Measurements from ENCODE around the gene NSMF.

NSMF gene

DNA sequence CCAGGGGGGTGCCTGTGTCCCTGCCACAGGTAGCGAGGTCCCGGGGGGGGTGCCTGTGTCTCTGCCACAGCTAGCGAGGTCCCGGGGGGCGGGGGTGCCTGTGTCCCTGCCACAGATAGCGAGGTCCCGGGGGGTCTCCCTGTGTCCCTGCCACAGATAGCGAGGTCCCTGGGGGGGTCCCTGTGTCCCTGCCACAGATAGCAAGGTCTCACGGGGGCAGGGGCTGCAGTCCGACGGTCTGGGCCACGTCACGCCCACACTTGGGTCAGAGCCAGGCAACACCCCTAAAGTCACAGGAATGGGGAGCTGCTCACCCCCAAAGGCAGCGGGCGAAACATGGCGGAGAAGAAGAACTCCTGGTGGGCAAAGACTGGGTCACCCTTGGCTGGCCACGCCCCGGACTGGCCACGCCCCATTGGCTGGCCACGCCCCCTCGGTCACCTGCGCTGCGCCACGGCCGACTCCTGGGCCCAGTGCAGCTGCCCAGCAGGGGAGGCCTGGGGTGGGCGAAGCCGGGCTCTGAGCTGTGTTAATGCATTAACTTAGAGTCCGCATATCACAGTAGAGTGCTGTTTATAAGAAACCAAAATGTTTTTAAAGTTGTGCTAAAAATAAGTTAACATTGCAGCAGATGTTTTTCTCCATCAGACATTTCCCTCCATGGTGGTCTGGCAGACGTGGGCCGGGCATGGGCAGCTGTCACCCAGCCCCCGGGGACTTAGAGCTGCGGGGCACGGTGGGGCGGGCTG lies 29.0 kb downstream of the NSMF start:
- DNase-seq: no peak

DNA sequence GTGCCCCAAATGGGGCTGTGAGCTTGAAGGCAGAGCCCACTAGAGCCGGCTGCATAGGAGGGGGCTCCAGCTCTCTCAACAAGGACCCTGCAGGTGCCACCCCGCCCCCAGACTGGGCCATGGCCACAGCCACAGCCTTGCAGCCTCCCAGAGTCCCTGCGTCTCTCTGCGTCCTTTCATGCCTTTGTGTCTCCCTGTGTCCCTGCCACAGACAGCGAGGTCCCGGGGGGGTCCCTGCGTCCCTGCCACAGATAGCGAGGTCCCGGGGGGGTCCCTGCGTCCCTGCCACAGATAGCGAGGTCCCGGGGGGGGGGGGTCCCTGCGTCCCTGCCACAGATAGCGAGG lies 29.6 kb downstream of the NSMF start:
- no peak for DNase-seq

DNA sequence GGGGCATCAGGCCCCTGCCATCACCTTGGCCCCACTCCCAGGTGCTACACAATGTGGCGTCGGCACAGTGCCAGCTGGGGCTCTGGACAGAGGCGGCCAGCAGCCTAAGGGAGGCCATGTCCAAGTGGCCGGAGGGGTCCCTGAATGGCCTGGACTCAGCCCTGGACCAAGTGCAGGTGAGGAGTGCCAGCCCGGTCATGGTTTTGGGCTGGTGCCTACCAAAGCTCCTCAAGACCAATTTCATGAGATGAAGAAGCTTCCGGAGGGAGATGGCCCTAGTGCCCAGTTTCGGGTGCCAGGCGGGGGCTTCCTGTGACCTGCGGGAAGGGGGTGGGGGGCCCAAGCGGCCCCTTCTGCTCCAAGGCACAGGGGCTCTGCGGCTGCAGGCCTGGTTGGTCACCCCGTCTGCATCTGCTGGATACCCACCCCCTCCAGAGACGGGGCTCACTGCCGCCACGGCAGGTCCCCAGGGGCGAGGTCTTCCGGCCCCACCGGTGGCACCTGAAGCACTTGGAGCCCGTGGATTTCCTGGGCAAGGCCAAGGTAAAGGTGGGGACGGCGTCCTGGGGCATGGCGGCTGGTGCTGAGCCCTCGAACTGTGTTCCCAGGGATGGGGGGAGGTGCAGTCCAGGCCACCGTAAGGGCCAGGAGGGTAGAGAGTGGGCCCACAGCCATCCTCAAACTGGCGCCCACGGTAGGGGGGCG lies 30.1 kb downstream of the NSMF start:
- no peak for DNase-seq

DNA sequence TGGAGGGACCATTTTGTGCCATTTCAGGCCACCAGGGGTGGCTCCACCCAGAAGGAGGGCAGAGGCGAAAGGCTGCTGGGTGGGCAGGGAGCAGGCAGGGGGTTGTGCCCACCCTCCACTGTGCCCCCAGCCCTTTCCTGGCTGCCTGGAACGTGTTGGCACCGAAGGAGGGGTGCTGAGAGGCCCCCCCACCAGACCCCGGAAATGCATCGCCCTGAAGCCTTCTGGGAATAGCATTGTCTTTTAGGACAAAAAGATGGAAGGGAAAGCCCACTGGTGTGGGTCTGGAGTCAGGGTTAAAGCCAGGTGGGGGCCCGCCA lies 30.9 kb downstream of the NSMF start:
- no peak for DNase-seq

DNA sequence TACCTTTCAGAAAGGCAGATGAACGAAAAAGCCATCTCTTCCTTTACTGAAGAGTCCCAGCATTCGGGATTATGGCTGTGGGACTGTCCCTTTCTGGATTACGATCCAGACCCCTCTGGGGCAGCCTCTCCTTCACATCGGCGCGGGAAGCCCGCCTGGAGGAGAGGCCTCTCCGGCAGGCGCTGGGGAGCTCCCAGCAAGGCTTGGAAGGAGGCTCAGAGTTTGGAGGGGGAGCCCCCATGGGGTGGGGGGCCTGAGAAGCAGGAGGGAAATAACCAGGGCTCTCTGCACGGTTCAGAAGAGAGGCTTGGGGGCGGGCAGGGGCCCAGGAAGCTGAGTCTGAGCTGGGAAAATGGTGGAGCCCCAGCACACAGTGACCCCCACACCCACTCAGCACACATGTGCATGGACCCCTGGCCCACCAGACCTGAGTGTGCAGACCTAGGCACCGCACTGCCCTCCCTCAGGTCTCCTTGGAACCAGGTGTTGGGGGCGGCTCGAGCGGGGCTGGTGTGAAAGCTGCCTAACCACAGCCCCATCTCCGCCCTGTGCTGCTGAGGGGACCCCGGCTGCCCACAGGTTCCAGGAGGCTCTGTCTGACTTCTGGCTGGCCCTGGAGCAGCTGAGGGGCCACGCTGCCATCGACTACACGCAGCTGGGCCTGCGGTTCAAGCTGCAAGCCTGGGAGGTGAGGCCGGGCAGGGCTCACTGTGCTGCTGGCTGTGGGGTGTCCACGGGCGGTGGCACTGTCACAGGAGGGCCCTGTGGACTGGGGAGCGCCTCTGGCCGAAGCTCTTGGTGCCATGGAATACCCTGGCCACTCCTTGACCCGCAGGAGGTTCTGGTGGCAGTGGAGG lies 31.5 kb downstream of the NSMF start:
- no peak for DNase-seq

DNA sequence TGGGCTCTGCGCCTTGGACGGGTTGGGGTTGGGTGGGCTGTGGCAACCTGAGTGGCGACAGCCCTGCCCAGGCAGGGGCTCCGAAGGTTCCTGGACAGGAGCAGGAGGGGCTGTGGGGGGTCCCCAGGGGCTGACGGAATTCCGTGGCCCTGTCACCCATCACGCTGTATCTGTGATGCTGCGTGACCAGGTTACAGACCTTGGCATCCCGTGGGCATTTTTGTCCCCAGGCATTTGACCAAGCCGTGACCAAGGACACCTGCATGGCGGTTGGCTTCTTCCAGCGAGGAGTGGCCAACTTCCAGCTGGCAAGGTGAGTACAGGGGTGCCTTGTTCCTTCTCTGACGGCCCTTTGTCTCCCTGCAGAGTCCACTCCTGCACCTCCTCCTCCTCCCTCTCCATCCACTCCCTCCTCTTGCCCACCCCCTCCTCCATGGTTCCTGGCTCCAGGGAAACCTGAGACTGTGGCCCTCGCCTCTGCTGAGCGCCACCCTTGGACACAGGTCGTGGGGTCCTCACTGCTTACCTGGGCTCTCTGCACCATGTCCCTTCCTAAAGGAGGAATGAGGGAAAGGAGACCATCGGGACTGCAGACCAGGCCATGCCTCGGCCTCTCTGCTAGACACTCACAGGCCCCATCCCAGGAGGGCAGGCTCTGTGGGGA lies 33.0 kb downstream of the NSMF start:
- no peak for DNase-seq

DNA sequence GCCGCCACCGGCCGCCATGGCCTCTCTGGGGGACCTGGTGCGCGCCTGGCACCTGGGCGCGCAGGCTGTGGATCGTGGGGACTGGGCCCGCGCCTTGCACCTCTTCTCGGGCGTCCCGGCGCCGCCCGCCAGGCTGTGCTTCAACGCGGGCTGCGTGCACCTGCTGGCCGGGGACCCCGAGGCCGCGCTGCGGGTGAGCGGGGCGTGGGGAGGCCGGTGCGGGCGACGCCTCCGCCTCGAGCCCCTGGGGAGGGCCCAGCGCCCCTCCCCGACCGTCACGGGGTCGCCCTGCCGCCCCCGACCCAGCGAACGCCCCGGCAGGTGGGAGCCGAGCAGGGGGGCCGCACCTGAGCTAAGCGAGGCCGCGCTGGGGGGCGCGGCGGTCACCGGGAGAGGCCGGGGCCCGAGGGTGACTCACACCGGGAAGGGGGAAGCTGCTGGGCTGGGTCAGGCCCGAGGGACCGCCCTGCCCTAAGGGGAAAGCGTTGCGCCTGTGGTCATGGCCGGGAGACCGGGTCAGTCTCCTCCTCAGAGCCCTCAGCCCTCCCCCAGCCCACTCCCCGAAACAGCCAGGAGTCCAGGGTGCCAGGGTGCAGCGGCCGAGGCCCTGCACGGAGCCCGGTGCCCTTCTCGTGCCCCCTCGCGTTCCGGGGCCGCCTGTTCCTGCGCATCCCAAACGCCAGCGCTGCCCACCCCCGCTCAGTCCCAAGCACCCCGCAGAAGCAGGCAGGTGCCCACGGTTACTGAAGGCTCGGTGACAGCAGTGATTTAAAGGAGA lies 35.4 kb downstream of the NSMF start:
- DNase-seq: no peak

DNA sequence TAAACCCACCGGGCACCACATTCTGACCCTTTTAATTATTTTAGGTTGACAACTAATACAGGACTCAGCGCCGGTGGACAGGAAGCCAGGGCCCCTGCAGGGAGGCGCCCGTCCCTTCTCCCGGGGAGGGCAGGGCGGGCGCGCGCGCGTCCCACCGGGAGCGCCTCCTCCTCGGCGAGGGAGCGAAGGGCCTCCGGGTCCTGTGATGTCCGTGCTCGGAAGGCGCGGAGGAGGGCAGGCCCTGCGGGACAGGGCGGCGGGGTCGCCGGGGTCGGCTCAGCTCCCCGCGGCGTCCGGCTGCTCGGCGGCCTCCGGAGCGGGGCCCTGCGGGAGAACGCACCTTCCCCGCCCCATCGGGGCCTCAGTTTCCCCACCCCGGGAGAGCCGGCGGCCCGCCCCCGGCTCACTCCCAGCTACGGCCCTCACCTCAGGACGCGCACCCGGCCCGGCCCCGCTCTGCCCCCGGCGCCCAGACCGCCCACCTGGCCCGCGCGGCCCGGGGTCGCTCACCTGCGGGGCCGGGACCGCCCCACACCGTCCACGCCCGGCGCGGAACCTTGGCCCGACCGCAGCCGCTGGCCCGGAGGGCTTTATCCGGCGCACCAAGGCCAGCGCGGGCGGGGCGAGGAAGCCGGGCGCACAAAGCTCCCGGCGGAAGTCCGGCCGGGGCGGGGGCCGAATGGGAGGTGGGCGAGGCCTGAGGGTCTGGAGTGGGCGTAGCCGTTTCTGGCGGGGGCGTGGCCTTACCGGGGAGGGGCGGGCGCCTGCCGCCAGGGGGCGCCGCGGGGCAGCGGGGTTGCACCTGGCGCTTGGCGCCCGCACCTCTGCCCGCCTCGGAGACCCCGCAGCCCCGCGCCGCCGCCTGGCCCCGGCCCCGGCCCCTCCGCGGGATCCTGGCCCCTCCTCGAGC lies 36.3 kb downstream of the NSMF start, which contains the start of the genes EXD3 and NOXA1:
EXD3 (minus strand) TSS at position 559 of the 910 bp plus-strand sequence. CDS start 27,805 bp downstream, outside the sequence.
NOXA1 (plus strand) TSS at position 790 of the 910 bp plus-strand sequence. CDS start 137 bp downstream, outside the sequence.
- peak; percentile 88 to 91 for DNase-seq

DNA sequence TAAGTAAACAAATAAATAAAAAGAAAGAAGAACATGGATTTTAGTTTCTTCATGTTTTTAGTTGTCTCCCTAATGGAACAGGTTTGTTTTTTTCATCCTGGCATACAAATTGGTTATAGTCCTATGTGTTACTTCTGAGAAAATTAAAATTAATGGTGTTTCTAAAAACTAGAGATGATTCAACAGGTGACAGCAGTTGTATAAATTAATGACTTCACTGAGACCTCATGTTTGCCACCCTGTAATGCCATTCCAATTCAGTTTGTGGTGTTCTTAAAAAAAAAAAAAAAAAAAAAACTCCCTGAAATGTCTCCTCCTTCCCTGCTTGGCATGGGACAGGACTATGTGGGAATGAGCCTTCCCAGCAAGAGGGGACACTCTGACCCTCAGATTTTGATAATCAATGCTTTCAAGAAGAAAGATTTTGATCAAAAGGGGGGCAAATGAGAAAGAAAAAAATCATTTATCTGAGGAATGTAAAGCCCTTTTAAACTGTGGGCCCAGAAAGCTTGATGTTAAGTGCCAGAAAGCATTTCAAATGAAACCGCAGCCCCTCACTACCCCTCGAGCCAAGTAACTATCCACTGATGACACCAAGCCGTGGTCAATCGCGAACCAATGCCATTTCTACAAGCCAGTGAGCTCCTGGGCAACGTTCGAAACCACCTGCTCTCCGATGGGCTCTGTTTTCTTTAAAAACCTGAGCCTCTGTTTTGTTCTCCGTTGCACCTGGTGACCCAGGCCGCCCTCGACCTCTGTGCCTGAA lies 37.1 kb downstream of the NSMF start:
- DNase-seq: no peak

DNA sequence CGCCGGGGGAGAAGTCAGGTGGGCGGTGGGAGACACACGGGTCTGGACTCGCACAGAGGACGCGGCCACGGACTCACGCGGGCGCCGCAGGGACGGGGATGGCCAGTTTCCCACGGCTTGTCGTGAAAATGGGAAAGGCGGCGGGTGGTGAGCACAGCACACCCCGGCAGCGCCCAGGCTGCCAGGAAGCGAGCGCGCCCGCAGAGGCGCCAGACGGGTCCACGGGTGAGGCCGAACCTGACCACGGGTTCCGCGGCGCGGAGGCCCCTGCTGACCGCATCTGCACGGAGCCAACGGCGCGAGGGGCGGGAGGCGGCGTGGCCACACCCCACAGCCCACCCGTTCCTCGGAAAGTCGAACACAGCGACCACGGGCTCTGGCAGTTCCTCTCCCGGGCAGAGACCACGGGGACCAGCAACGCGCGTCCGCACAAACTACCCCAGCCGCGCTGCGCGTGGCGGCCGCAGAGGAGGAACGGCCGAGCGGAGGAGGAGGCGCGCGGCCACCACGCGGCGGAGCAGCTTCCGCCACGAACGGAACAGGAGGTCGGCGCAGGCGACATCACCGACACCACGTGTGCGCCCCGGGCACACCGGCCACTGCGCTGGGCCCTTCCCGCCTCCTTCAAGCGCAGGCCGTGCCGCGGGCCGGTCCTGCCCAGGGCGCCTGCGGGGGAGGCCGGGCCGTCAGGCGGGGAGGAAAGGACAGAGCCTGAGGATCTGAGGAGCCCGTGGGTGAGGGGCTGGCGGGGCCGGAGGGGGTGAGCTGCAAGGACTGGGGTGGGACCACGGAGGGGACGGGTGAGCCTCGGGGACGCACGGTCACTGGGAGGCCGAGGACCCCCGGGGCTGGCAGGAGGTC lies 41.7 kb downstream of the NSMF start:
- no peak for DNase-seq

DNA sequence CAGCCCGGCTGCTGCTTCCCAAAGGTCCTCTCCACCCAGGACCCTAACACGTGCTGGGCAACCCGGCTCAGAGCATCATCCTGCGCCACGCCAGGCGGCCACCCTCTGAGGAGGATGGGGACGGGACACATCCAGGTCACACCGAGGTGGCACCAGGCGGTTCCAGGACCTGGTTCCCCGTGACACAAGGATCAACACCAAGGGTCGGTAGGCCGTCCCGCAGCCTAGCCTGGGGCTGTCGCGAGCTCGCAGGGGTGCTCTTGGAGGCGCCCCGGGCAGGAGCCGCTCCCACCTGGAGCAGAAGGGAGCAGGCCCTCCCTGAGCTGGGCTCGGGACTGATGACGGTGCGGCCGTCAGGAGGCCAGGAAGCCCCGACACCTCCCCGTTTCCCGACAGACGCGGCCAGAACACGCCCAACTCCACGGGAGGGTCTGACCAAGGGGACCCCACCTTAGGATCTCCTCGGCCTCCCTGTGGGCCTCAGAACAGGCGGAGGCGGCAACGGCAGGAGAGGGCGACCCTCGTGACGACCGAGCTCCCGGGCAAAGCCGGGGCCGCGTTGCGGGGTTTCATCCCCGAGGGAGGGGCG lies 42.5 kb downstream of the NSMF start:
- DNase-seq: no peak

DNA sequence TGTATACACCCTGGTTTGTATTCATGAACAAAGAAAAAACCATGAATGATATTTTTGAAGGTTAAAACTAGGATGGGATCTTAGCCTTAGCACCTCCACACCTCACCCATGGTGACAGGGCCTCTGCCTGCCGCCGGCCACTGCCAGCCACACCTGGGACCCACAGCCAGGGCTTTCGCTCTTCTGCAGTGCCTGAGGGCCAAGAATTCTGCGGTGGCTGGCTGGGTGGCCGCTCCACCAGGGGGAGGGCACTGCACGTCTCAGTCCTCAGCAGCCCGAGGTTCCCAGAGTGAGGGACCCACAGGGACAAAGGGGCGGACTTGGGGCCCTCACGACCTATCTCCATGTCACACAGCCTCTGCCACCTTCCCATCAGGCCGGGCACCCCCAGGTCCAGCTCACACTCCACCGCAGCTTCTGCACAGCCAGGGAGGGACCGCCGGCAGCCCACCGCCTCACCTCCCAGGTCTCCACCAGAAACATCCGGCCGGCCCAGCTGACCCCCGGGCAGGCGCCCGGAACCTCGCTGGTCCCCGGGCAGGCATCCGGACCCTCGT lies 43.0 kb downstream of the NSMF start:
- DNase-seq: no peak

DNA sequence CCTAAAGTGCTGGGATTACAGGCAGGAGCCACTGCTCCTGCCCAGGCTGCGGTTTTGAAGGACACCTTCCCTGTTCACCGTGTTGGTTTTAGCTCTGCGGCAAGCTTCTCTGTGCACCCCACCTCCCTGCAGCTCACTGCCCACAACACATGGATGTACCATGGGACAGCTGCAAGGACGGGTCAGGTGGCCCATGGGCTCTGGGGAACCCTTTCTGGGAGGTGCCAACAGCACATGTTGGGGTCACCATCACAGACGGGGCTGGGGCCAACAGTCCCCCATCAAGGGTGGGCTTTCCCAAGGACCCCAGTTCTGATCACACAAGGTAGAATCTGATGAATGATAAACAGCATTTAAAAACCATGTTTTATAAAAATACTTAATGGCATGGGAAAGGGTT lies 43.7 kb downstream of the NSMF start:
- no peak for DNase-seq

DNA sequence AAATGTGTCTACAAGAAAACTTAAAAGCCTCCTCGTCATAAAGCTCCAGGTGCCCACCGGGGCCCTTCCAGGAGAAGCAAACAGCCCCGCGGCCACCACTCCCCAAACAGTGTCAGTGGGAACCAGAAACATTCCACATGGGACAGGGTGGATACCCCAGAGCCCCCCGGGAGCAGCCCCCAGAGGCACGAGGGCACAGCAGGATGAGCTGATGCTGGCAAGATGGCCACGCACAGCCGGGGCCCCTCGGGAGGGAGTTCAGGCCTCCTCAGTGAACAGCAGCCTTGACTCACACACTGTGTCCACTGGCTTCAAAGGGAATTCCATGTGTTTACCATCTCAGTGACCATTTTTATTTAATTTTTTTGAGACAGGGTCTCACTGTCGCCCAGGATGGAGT lies 46.7 kb downstream of the NSMF start:
- DNase-seq: no peak

DNA sequence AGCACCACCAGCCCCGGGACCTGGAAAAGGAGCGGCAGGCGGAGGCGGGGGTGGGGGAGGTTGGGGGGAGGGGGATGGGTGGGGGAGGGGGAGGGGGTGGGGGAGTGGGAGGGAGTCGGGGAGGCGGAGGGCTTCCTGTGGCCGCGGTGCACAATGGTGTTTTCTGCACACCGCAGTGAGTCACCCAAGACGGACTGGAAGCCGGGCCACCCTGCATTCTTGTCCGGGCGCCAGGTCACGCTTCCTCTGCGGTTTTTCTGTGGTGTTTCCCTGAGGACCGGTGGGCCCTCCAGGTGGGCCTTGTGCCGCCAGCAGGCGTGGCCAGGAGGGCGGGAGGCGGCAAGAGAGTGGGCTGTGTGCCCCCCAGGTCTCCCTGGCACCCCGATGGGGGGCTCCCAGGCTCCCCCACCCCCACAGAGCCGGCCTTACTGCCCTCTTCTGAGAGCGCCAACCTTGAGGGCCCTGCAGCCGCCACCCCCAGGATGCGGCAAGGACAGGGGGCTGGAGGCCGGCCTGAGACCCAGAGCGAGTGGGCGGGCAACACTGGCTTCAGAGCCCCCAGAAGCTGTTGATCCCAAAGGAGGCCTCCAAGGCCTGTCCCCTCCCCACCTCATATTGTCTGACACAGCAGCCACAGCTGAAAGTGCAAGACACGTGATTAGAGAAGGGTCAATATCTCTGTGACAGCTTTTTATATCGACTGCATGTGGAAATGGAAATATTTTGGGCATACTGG lies 47.3 kb downstream of the NSMF start:
- DNase-seq: peak in 1 of 2 donors; percentile 30

DNA sequence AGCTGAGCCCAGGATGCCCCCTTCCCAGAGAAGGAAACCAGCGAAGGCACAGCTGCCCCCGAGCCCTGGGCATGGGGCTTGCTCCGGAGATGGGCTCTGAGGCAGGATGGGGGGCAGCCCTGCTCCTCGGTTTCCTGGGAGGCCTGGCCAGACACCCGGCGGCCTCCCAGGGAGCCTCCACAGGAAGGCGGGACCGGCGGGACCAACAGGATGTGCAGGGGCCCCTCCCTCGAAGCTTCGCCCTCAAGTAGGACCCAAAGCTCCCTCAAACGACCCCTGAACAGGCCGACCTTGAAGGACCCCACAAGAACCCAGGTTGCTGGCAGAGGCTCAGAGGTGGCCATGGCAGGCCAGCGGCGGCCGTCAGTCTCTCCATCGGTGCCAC lies 47.9 kb downstream of the NSMF start:
- DNase-seq: no peak

DNA sequence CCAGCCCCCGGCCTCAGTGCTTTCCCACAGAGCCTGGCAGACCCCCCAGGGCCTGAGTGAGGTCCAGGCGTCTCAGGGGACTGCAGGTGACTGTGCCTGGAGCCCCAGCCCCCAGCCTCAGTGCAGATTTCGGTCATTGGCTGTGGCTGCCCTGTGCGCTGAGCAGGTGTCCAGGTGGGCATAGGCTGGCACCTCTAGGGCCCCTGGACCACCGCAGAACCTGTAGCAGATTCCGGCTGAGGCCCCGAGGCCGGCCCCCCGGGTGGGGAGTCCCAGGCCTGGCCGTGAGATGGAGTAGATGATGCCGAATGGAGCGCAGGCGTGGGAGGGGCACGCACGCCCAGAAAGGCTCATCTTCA lies 48.3 kb downstream of the NSMF start:
- no peak for DNase-seq

Data from activated CD4-positive, alpha-beta T cell treated with anti-CD3 and anti-CD28 coated beads for 4 hours (primary cell).